ENCODE measurements around the gene MED12L.

The MED12L gene

DNA sequence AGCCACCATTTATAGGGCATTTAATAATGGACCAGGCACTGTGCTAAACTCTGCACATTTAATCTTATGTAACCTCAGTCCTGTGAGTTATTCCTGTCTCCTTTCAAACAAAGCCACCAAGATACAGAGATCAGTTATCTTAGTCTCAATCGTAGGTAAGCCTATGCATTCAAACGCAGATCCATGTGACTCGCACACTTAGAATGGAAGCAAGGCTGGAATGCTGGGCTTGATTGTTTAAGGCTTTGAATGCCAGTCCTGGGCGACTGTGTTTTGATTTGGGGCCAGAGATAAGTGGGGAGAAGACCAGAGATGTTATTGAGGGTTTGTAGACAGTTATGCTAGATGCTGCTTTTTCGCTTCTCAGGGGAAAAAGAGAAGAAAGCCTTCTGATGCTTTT, 22.2 kb downstream of the MED12L start:
- H3K27me3 Mint-ChIP-seq (ENCODE audit: low read depth) = no peaks in the 10 kb centered on the region
- TF ChIP-seq, protein P1, sequence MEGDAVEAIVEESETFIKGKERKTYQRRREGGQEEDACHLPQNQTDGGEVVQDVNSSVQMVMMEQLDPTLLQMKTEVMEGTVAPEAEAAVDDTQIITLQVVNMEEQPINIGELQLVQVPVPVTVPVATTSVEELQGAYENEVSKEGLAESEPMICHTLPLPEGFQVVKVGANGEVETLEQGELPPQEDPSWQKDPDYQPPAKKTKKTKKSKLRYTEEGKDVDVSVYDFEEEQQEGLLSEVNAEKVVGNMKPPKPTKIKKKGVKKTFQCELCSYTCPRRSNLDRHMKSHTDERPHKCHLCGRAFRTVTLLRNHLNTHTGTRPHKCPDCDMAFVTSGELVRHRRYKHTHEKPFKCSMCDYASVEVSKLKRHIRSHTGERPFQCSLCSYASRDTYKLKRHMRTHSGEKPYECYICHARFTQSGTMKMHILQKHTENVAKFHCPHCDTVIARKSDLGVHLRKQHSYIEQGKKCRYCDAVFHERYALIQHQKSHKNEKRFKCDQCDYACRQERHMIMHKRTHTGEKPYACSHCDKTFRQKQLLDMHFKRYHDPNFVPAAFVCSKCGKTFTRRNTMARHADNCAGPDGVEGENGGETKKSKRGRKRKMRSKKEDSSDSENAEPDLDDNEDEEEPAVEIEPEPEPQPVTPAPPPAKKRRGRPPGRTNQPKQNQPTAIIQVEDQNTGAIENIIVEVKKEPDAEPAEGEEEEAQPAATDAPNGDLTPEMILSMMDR (IDR thresholded peaks at IDR 0.05; ENCODE audit: unreplicated experiment in 3 of 3) = no peak
- H3K4me3 Mint-ChIP-seq = no peak overlapping the region
- H3K36me3 Mint-ChIP-seq (ENCODE audit: low read depth) = no peaks in the 10 kb centered on the region
- no peaks in the 10 kb centered on the region for H3K9me3 Mint-ChIP-seq
- H3K4me1 Mint-ChIP-seq = peaks cover 24% of the 10 kb centered on the region
- H3K27ac Mint-ChIP-seq = peak overlapping the region in 1 of 3 experiments; percentile 75

GRCh38 chr3:151109286-151109800, 23.9 kb downstream of the MED12L start:
- H3K27me3 Mint-ChIP-seq (ENCODE audit: low read depth) = no peaks in the 10 kb centered on the region
- no peaks in the 10 kb centered on the region for H3K9me3 Mint-ChIP-seq
- TF ChIP-seq, protein P1 (IDR thresholded peaks at IDR 0.05; ENCODE audit: unreplicated experiment in 3 of 3) = no peak
- H3K36me3 Mint-ChIP-seq (ENCODE audit: low read depth) = no peaks in the 10 kb centered on the region
- H3K27ac Mint-ChIP-seq = peak overlapping the region in 2 of 3 experiments; percentile 62 to 84
- peak overlapping the region in 2 of 3 experiments; percentile 3 to 22 for H3K4me3 Mint-ChIP-seq
- H3K4me1 Mint-ChIP-seq = peaks cover 30% of the 10 kb centered on the region

DNA sequence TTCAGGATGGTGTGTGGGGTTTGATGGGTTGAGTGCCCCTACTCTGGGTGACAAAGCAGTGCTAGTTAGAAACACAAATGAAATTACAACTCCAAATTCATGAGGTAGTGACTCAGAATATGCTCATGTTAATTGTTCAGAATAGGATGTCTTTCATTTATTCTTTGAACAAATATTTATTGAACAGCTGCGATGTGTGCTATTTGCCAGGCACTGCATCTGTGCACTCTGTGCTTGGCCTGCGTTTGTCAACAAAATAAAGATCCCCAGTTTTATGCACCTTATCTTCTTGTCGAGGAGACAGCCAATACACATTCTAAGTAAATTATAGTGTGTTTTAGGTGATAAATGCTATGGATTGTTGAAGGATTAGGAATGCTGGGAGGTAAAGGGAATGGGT, 27.3 kb downstream of the MED12L start:
- peaks cover 34% of the 10 kb centered on the region for H3K4me1 Mint-ChIP-seq
- TF ChIP-seq, protein P1 (IDR thresholded peaks at IDR 0.05; ENCODE audit: unreplicated experiment in 3 of 3) = no peak
- no peak overlapping the region for H3K27ac Mint-ChIP-seq
- H3K27me3 Mint-ChIP-seq (ENCODE audit: low read depth) = no peaks in the 10 kb centered on the region
- H3K4me3 Mint-ChIP-seq = no peak overlapping the region
- no peaks in the 10 kb centered on the region for H3K9me3 Mint-ChIP-seq
- H3K36me3 Mint-ChIP-seq (ENCODE audit: low read depth) = no peaks in the 10 kb centered on the region

DNA sequence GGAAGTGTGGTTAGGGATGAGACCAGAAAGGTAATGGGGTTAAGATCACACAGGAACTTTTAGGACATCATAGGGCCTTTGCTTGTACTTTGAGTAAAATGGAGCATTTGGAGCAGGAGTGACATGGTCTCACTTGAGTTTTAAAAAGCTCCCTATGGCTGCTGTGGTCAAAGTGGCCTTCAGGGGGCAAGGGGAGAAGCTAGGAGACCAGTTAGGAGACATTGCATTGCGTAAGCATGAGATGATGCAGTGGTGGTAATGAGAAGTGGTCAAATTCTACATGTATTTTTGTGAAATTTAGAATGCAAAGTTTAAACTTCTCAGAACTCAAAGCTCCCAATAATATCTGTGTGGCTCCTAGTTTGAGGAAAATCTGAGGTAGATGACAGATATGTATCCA, 27.9 kb downstream of the MED12L start:
- TF ChIP-seq, protein P1 (IDR thresholded peaks at IDR 0.05; ENCODE audit: unreplicated experiment in 3 of 3) = no peak
- no peaks in the 10 kb centered on the region for H3K9me3 Mint-ChIP-seq
- H3K4me3 Mint-ChIP-seq = no peak overlapping the region
- H3K27ac Mint-ChIP-seq = no peak overlapping the region
- H3K36me3 Mint-ChIP-seq (ENCODE audit: low read depth) = no peaks in the 10 kb centered on the region
- H3K27me3 Mint-ChIP-seq (ENCODE audit: low read depth) = no peaks in the 10 kb centered on the region
- peaks cover 28% of the 10 kb centered on the region for H3K4me1 Mint-ChIP-seq

- no peaks in the 10 kb centered on the region for H3K36me3 Mint-ChIP-seq (ENCODE audit: low read depth)
- no peaks in the 10 kb centered on the region for H3K9me3 Mint-ChIP-seq
- no peak overlapping the region for H3K4me3 Mint-ChIP-seq
- TF ChIP-seq, protein P1 (IDR thresholded peaks at IDR 0.05; ENCODE audit: unreplicated experiment in 3 of 3) = no peak
- no peaks in the 10 kb centered on the region for H3K27me3 Mint-ChIP-seq (ENCODE audit: low read depth)
- H3K4me1 Mint-ChIP-seq = peaks cover 13% of the 10 kb centered on the region
- no peak overlapping the region for H3K27ac Mint-ChIP-seq
Measured at GRCh38 chr3:151117047-151117446, 31.6 kb downstream of the MED12L start.

DNA sequence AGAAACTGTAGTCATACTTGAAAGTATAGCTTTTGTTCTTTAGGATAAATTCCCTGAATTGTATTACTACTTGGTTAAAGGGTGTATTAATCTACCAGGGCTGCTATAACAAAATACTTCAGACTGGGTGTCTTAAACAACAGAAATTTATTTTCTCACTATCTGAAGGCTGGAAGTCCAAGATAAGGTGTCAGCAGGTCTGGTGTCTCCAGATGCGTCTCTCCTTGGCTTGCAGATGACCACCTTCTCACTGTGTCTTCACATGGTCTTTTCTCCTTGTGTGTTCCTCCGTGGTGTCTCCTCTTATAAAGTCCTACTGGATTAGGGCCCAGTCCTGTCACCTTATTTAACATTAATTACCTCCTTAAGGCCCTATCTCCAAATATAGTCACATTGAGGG, 33.7 kb downstream of the MED12L start:
- Mint-ChIP-seq H3K9me3 (no peaks in the 10 kb centered on the region), H3K27me3 (ENCODE audit: low read depth) (no peaks in the 10 kb centered on the region), H3K27ac (no peak overlapping the region), H3K36me3 (ENCODE audit: low read depth) (no peaks in the 10 kb centered on the region), H3K4me3 (no peak overlapping the region), H3K4me1 (peaks cover 8% of the 10 kb centered on the region)
- TF ChIP-seq, protein P1 (IDR thresholded peaks at IDR 0.05; ENCODE audit: unreplicated experiment in 3 of 3) = no peak

All from nephron (organoid).